Measurements from ENCODE around the gene ITPKA.
A peak's percentile ranks its signal among the peaks of the same experiment; 100 is the strongest.

The ITPKA gene

GRCh38 chr15:41536866-41537265 is 43.2 kb downstream of the ITPKA start:
- H3K79me2 ChIP-seq = no peaks in the 10 kb centered on the region
- no peak overlapping the region for H2AFZ ChIP-seq
- H3K4me3 ChIP-seq (ENCODE audit: low read depth, low read length) = no peak overlapping the region
- H3K36me3 ChIP-seq (ENCODE audit: control insufficient read depth, insufficient read depth, low read length) = no peaks in the 10 kb centered on the region
- H3K4me1 ChIP-seq = no peaks in the 10 kb centered on the region
- no peak overlapping the region for H3K27ac ChIP-seq
- no peak for TF ChIP-seq CTCF (IDR thresholded peaks at IDR 0.05)
- no peaks in the 10 kb centered on the region for H3K9me3 ChIP-seq (ENCODE audit: control insufficient read depth, low read length)
- H3K27me3 ChIP-seq (ENCODE audit: control insufficient read depth, insufficient read depth, low read length) = no peaks in the 10 kb centered on the region
- H3K9ac ChIP-seq = no peak overlapping the region
- H3K4me2 ChIP-seq (ENCODE audit: low read length) = no peak overlapping the region

GRCh38 chr15:41543521-41543870 is 49.8 kb downstream of the ITPKA start:
- H3K9ac ChIP-seq = peak overlapping the region; percentile 37
- H3K27me3 ChIP-seq (ENCODE audit: control insufficient read depth, insufficient read depth, low read length) = no peaks in the 10 kb centered on the region
- peak overlapping the region; percentile 64 for H3K27ac ChIP-seq
- peak overlapping the region; percentile 93 for H3K4me3 ChIP-seq (ENCODE audit: low read depth, low read length)
- peak overlapping the region; percentile 95 for H2AFZ ChIP-seq
- H3K36me3 ChIP-seq (ENCODE audit: control insufficient read depth, insufficient read depth, low read length) = no peaks in the 10 kb centered on the region
- no peaks in the 10 kb centered on the region for H3K79me2 ChIP-seq
- no peaks in the 10 kb centered on the region for H3K9me3 ChIP-seq (ENCODE audit: control insufficient read depth, low read length)
- H3K4me2 ChIP-seq (ENCODE audit: low read length) = peak overlapping the region; percentile 92
- no peaks in the 10 kb centered on the region for H3K4me1 ChIP-seq
- no peak for TF ChIP-seq CTCF (IDR thresholded peaks at IDR 0.05)

GRCh38 chr15:41544650-41545015 is 51.0 kb downstream of the ITPKA start:
- no peak overlapping the region for H3K27ac ChIP-seq
- no peaks in the 10 kb centered on the region for H3K36me3 ChIP-seq (ENCODE audit: control insufficient read depth, insufficient read depth, low read length)
- H3K9me3 ChIP-seq (ENCODE audit: control insufficient read depth, low read length) = no peaks in the 10 kb centered on the region
- TF ChIP-seq CTCF (IDR thresholded peaks at IDR 0.05) = no peak
- H2AFZ ChIP-seq = peak overlapping the region; percentile 95
- H3K27me3 ChIP-seq (ENCODE audit: control insufficient read depth, insufficient read depth, low read length) = no peaks in the 10 kb centered on the region
- H3K79me2 ChIP-seq = no peaks in the 10 kb centered on the region
- H3K4me1 ChIP-seq = no peaks in the 10 kb centered on the region
- no peak overlapping the region for H3K9ac ChIP-seq
- H3K4me3 ChIP-seq (ENCODE audit: low read depth, low read length) = no peak overlapping the region
- H3K4me2 ChIP-seq (ENCODE audit: low read length) = peak overlapping the region; percentile 92

- no peak overlapping the region for H3K4me3 ChIP-seq (ENCODE audit: low read depth, low read length)
- H3K27ac ChIP-seq = no peak overlapping the region
- H3K4me2 ChIP-seq (ENCODE audit: low read length) = no peak overlapping the region
Observed at GRCh38 chr15:41545218-41545617, 51.5 kb downstream of the ITPKA start.

More at GRCh38 chr15:41545218-41545617, 51.5 kb downstream of the ITPKA start:
- H3K9ac ChIP-seq = no peak overlapping the region
- no peak overlapping the region for H2AFZ ChIP-seq
- H3K9me3 ChIP-seq (ENCODE audit: control insufficient read depth, low read length) = no peaks in the 10 kb centered on the region
- TF ChIP-seq CTCF (IDR thresholded peaks at IDR 0.05) = no peak
- H3K36me3 ChIP-seq (ENCODE audit: control insufficient read depth, insufficient read depth, low read length) = no peaks in the 10 kb centered on the region
- H3K27me3 ChIP-seq (ENCODE audit: control insufficient read depth, insufficient read depth, low read length) = no peaks in the 10 kb centered on the region
- H3K79me2 ChIP-seq = no peaks in the 10 kb centered on the region
- no peaks in the 10 kb centered on the region for H3K4me1 ChIP-seq
